GM12892 (cell line): ENCODE data around the gene PBX1. TPM values are rescaled to one million over a fixed set of nuclear protein-coding genes. Genes with fewer than 3 reads are reported as not detected.
"Not testable (repeated sequence)": the region's sequence is repeated elsewhere in the genome, so short reads cannot be mapped to it uniquely, and the experiment has no call there.

Experiments used
- DNase-seq: peaks from one replicate; pipeline ENCODE4 v3.0.0; 2011; ENCODE audit not compliant: insufficient read length
- FAIRE-seq: peaks from 2 replicates; lab custom pipeline; 2011; peaks lifted over from hg19 to GRCh38; lab: Jason Lieb, UNC
- POLR2A ChIP-seq: IDR thresholded peaks from 2 replicates; pipeline ENCODE4 v1.6.1; 2011; ENCODE audit warnings: low read depth, low read length, control low read depth
- POLR2AphosphoS5 ChIP-seq: IDR thresholded peaks from 2 replicates; pipeline ENCODE4 v1.6.1; 2011; ENCODE audit warnings: low read depth, low read length, control low read depth
- TAF1 ChIP-seq: IDR thresholded peaks from 2 replicates; pipeline ENCODE4 v1.6.1; 2011; ENCODE audit warnings: low read depth, mild to moderate bottlenecking, control low read depth, low read length, borderline replicate concordance
- polyA plus RNA-seq: library from polyadenylated mRNA; unstranded; fragments of >200 nt; gene quantifications from one replicate; pipeline ENCODE4 v1.2.1, GENCODE V29; 2012; ENCODE audit warnings: missing spikeins, inconsistent platforms; ENCODE audit not compliant: missing spikeins

The PBX1 gene
- 0.06 TPM for polyA plus RNA-seq

DNA sequence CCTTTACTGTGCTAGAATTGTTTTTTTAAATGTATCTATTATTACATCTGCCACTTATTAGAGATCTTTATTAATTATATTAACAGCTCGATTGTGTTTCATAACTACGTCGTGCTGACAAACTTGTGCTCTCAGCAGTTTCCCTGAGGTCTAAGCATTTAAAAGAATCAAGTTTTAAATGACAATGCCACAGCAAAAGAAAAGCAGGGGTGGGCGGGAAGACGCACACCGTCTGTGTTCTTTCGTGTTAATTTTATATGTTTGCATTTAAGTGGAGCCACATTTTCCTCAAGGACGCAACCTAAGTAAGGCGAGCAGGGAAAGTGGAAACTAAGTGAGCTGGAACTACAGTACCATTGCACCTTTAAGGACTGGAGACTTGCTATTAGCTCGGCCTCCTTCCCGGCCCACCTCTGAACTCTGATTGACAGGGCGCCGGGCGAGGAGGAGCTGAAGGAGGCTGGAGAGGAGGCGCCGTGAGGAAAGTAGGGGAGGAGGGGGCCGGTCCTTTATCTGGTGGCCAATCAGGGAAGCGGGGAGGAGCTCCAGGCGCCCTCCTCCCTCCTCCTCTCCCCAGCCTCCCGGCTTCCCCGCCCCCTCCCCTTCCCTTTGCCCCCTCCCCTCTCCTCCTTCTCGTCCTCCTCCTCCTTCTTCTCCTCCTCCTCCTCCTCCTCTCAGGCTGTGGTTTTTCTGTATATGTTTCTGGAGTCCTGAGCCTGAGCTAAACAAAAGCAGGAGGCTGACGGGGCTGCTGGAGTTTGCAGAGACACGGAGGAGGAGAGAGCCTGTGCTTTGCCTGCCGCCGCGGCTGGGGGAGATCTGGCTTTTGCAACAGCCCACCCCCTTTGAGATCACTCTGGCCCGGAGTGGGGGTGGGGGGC lies at the start of gene PBX1:
Gene PBX1 (plus strand): TSS at position 724 of the 881 bp plus-strand sequence.
- TF ChIP-seq POLR2AphosphoS5 (no peak), TAF1 (no peak), POLR2A (no peak)
- DNase-seq (peak; percentile 46), FAIRE-seq (peak; percentile 82)

DNA sequence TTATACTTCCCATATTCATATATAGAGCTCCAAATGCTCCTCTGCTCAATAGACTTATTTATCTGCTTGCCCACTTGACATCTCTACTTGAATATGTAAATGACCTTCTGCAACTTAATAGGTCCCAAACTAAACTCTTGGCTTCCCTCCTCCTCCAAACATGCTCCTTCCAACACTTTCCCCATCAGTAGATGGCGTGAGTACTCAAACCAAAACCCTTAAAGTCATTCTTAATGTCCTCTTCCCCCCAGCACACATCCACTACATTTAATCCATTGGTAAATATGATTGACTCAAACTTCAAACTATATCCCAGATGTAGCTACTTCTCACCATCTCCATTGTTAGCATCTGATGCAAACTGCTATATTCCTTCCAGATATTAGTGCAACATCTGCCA lies 48.5 kb upstream of the PBX1 start:
- DNase-seq = no peak
- TF ChIP-seq POLR2A = no peak
- no peak for TF ChIP-seq TAF1
- TF ChIP-seq POLR2AphosphoS5 = no peak
- no peak for FAIRE-seq

DNA sequence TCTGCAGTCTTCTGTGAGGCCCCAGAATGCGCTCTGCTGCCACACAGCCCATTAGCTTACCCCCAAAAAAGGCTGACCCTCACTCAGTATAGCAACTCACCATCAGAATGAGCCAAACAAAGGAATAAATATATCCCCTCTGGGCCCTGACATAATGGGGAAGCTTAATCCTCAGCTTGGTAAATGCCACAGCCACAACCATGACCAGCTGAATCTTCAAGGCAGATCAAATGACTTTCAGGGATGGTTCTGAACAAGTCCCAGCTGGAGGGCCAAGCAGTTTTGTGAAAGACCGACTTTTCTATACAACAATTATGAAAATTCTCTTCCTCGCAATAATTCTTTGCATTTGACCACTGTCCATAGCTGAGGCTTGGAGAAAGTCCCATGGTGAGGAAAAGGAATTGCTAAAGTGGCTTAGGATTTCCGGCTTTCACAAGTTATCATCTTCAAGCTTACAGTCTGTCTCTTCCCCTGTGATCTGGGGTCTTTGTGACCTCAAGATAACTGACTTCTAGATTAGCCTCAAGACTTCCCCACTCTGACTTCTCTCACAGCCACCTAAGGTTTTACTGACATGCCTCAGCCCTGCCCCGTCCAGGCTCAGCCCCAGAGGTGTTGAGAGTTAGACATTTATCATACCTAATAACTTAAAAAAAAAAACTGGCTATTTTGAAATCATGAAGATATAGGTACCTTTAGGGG lies 47.8 kb upstream of the PBX1 start:
- DNase-seq = no peak
- TF ChIP-seq POLR2AphosphoS5 (no peak), POLR2A (no peak), TAF1 (no peak)
- no peak for FAIRE-seq

DNA sequence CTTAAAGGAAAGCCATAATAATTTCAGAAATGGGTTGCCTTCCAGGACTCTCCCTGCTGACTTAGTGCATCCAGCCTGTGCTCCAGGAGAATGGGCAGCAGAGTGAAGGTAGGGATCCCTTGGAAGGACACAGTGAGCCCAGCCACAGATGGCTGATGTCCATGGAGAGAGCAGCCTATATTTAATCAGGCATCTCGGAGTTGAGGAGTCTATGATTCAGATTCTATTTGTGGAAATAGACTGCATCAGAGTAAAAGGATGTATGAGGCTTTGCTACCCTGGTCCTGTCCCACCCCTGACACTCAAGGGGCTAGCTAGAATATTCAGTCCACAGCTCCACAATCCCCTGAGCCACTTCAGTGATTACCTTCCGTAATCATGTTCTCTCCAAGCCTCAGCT lies 43.8 kb upstream of the PBX1 start:
- TF ChIP-seq POLR2AphosphoS5 (no peak), POLR2A (no peak), TAF1 (no peak)
- DNase-seq (no peak), FAIRE-seq (no peak)

DNA sequence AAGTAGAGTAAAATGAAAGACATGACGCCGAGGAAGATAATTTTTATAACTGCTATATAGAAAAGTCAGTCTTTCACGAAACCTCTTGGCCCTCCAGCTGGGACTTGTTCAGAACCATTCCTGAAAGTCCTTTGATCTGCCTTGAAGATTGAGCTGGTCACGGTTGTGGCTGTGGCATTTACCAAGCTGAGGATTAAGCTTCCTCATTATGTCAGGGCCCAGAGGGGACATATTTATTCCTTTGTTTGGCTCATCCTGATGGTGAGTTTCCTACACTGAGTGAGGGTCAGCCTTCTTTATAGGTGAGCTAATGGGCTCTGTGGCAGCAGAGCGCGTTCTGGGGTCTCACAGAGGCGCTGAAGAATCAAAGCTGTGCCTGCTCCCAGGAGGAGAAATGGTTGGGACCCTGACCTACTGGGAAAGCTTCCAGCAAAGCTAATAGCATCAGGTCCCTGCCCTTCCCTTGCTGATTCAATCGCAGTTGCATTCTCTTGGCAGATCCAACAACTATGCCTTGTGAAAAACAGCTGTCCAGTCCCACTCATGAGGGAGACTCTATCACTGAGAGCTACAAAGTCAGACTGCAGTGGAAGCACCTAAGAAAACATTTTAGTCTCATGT lies 43.2 kb upstream of the PBX1 start:
- FAIRE-seq = no peak

DNA sequence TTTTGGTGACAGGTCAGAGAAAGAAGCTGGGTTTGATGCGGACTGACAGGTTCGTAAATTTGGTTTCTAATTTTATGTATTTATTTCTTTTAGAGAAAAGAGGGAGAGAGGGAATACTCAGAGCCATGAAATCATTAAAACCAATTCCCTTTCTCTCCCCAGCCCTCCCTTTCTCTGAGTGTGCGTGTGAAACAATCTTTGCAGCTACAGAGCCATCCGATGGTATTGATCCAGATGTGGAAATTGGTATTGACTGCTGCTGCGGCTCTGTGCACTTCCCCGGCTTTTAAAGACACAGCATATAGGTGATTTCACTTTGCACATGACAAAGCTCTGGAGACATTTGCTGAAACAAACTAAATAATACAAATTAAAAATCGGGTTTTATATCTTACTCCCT lies 42.4 kb upstream of the PBX1 start:
- DNase-seq = no peak
- no peak for FAIRE-seq
- no peak for TF ChIP-seq POLR2A
- TF ChIP-seq TAF1 = no peak
- TF ChIP-seq POLR2AphosphoS5 = no peak

More for the DNA sequence above, 43.2 kb upstream of the PBX1 start:
- DNase-seq = no peak
- no peak for TF ChIP-seq POLR2AphosphoS5
- TF ChIP-seq POLR2A = no peak
- no peak for TF ChIP-seq TAF1

DNA sequence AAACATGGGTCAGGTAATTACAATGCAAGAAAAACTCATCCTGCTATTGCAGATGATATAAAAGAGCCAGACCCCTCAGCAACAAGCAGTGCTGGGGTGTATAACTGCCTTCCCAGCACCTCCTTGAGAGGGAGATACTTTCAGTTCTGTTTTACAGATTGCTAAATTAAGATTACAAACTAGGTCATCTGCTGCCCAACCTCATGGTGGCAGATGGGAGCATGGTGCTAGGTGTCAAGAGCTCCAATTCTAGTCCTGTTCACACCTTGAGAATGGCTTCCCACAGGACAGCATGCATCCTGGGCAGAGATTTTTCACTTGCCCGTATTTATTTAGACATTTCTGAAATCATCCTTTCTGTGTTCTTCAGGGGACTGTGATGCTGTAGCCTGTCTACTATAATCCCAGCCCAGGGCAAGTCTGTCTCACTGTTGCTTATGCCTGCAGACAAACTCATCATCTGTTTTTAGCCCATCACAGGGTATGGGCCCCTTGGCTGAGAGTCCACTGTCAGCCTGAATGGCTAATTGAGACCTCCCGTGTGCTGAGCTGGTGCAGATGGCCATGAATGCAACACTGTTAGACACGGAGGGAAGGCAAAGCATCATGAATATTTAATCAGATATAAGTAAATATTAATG lies 40.2 kb upstream of the PBX1 start:
- DNase-seq = no peak
- FAIRE-seq = no peak
- TF ChIP-seq POLR2A = no peak
- TF ChIP-seq POLR2AphosphoS5 = no peak
- no peak for TF ChIP-seq TAF1

DNA sequence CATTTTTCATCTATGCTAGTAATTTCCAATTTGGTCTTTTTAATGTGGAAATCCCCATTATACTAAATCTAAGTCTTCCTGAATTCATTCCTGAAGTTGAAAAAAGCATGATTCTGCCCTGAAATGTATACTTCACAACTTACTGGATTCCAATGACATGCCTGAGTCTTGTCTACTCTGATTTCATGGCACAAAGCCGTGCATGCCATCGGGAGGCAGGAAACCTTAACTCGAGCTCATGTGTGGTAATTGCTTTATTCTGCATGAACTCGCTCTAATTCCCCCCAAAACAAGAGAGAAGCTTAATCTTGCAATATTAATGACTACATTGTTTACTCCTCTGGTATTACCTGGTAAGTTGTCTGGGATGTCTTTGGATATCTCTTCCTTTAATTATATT lies 39.6 kb upstream of the PBX1 start:
- TF ChIP-seq TAF1 (no peak), POLR2A (no peak), POLR2AphosphoS5 (no peak)
- DNase-seq (no peak), FAIRE-seq (no peak)

DNA sequence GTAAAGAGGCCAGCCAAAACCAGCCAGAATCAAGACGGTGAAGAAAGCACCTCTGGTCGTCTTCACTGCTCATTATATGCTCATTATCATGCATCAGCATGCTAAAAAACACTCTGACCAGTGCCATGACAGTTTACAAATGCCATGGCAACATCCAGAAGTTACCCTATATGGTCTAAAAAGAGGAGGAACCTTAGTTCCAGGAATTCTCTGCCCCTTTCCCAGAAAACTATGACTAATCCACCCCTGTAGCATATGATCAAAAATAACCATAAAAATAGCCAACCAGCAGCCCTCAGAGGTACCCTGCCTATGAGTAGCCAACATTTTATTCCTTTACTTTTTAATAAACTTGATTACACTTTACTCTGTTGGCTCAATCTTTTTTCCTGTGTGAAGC lies 34.2 kb upstream of the PBX1 start:
- FAIRE-seq (no peak), DNase-seq (no peak)
- TF ChIP-seq POLR2A = no peak
- TF ChIP-seq TAF1 = no peak
- no peak for TF ChIP-seq POLR2AphosphoS5

DNA sequence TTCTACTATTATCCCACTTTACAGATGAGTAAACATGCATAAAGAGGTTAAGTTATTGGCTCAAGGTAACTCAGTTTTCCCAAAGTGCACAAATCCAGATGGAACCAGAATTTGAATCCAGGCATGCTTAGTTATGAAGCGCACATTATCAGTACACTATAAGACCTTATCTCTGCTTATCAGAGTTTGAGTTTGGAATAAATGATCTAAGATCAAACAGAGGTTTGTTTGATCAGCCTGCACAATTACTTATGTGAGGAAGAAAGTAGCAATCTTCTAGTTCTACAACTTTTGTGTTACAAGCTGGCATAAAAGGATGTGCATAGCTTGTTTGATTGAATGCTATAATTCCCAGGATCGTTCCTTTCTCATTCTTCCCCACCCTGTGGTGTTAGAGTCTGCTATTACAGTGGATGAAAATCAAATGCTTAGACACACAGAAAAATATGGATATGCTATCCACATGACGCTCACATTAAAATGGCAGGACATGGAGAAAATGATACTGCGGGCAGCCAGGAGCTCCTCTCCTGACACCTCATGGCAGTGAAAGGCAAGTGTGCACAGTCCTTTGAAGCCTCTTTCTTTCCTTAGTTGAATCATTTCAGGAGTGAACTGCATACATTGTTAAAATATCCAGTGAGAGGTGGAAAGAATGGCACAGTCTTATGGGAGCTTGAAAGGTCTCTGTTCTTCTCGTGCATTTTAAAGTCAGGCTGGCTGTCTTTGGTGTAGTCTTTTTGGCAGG lies 23.9 kb upstream of the PBX1 start:
- no peak for DNase-seq
- FAIRE-seq = no peak
- no peak for TF ChIP-seq TAF1
- TF ChIP-seq POLR2A = no peak
- TF ChIP-seq POLR2AphosphoS5 = no peak

DNA sequence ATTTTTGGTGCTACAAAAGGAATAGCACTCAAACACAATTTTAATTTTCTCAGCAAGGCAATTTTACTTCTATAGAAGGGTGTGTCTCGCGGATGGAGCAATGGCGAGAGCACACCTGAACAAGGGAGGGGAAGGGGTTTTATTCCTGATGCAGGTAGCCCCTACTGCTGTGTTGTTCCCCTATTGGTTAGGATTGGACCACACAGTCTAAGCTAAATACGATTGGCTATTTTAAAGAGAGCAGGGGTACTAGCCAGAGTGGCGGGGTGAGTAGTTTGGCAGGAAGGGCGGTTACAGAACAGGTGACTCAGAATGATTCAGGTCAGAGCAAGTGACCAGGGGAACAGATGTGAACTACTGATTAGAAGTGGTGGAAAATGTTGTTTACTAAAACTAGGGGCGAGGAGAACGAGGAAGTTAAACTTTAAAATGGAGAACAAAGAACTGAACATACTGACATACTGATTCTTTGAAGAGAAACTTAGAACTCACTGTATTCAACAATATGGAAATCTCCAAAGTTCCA lies 6.5 kb upstream of the PBX1 start:
- FAIRE-seq, DNase-seq: not testable (repeated sequence)
